HepG2 (cell line): Measurements from ENCODE around the gene IMMP1L. TPM values are rescaled to one million over a fixed set of nuclear protein-coding genes. Genes with fewer than 3 reads are reported as not detected.

Source experiments
- polyA plus RNA-seq, 8 experiments: library from polyadenylated mRNA; depleted of rRNA in 3 of 8; stranded (reverse) in 7 of 8; unstranded in 1 of 8; fragments of >200 nt; fragmentation: Illumina TruSeq in 4 of 8; extraction: Trizol in 4 of 8; gene quantifications; 2 replicates each; pipeline versions ENCODE4 v1.2.1 to v1.2.3, GENCODE V29; 2011 to 2016; ENCODE audit warnings: low read depth in 4 of 8, missing spikeins in 1 of 8, mixed read lengths in 1 of 8; ENCODE audit not compliant: insufficient read depth in 1 of 8
- total RNA-seq, 5 experiments: library from RNA; depleted of rRNA; stranded (reverse); fragments of >200 nt; fragmentation: Illumina TruSeq; extraction: Trizol; gene quantifications; 2 replicates each; pipeline ENCODE4 v1.2.3, GENCODE V29; 2016; ENCODE audit warnings: low read depth in 1 of 5

Gene IMMP1L
- total and polyA plus RNA-seq, 2 of the 13 experiments (the other 11 are each of a cell fraction or from before 2014, with no cell fraction given): 42.4 to 57.9 TPM

Other genes starting within 250 kb of the IMMP1L start
- gene DCDC1, start 139.9 kb downstream of the IMMP1L start, total RNA-seq (2016; rRNA removed; fragmentation: Illumina TruSeq; extraction: Trizol): 0.24 and 0.27 TPM in 2 replicates
- 0.12 and 0.13 TPM in 2 replicates for gene DCDC1, start 139.9 kb downstream of the IMMP1L start, polyA plus RNA-seq (2011; rRNA removed)
- gene DNAJC24, start 139.8 kb downstream of the IMMP1L start, total RNA-seq (2016; rRNA removed; fragmentation: Illumina TruSeq; extraction: Trizol): 12.0 and 13.7 TPM in 2 replicates
- gene DNAJC24, start 139.8 kb downstream of the IMMP1L start, polyA plus RNA-seq (2011; rRNA removed): 8.8 and 10.5 TPM in 2 replicates
- 19.1 and 23.1 TPM in 2 replicates for gene ELP4, start 145 bp upstream of the IMMP1L start, total RNA-seq (2016; rRNA removed; fragmentation: Illumina TruSeq; extraction: Trizol)
- 10.8 and 12.8 TPM in 2 replicates for gene ELP4, start 145 bp upstream of the IMMP1L start, polyA plus RNA-seq (2011; rRNA removed)